PC-3 (cell line): ENCODE measurements around the gene NFIX. TPM values are rescaled to one million over a fixed set of nuclear protein-coding genes. Genes with fewer than 3 reads are reported as not detected.

Experiments used
- ATAC-seq: fragments of 200-7000 bp; cut with Tn5 transposase; 2 replicates; pipeline ENCODE4 v1.9.1; 2020; ENCODE audit warnings: mild to moderate bottlenecking, moderate library complexity
- BruUV-seq: library from RNA; stranded (reverse); fragments of 400-500 nt; replicated peaks from 2 replicates; lab custom pipeline; 2021; lab: Mats Ljungman, UMichigan
- CTCF ChIA-PET: fragments of 300-600 bp; sonication (Branson Sonifier 250); formaldehyde crosslinking; loops from one replicate; lab custom pipeline; 2022; ENCODE audit warnings: antibody characterized with exemption; lab: Charles Lee
- POLR2A ChIA-PET: fragments of 300-600 bp; sonication (Branson Sonifier 250); formaldehyde crosslinking; loops from one replicate; lab custom pipeline; 2022; ENCODE audit warnings: antibody characterized with exemption; ENCODE audit not compliant: unreplicated experiment; lab: Charles Lee
- DNase-seq: peaks from one replicate; pipeline ENCODE4 v3.0.0-alpha.2; 2015
- H2AFZ ChIP-seq: fragments of 300-600 bp; sonication (generic); 2 replicates; pipeline ENCODE4 v1.6.0; 2016; ENCODE audit warnings: antibody characterized with exemption, low read length
- H3F3A ChIP-seq: fragments of 300-600 bp; sonication (generic); one replicate; pipeline ENCODE4 v1.6.0; 2017; ENCODE audit warnings: antibody characterized with exemption, low read length, control low read depth, mild to moderate bottlenecking; ENCODE audit not compliant: unreplicated experiment
- H3K27ac ChIP-seq: fragments of 300-600 bp; sonication (generic); 2 replicates; pipeline ENCODE4 v1.5.1; 2016; ENCODE audit warnings: mild to moderate bottlenecking, low read length
- H3K27me3 ChIP-seq: fragments of 300-600 bp; sonication (generic); 2 replicates; pipeline ENCODE4 v1.6.1; 2016; ENCODE audit warnings: low read length, mixed read lengths
- H3K36me3 ChIP-seq: fragments of 300-600 bp; sonication (generic); 2 replicates; pipeline ENCODE4 v1.6.1; 2016; ENCODE audit warnings: low read depth, mixed run types, low read length, mixed read lengths
- H3K4me1 ChIP-seq: fragments of 300-600 bp; sonication (generic); 2 replicates; pipeline ENCODE4 v1.5.1; 2016; ENCODE audit warnings: low read length; ENCODE audit not compliant: insufficient read depth
- H3K4me2 ChIP-seq: fragments of 300-600 bp; sonication (generic); 2 replicates; pipeline ENCODE4 v1.6.0; 2016; ENCODE audit warnings: low read length
- H3K4me3 ChIP-seq: fragments of 300-600 bp; sonication (generic); 2 replicates; pipeline ENCODE4 v1.5.1; 2016; ENCODE audit warnings: mild to moderate bottlenecking, low read length, mixed read lengths
- H3K79me2 ChIP-seq: fragments of 300-600 bp; sonication (generic); 2 replicates; pipeline ENCODE4 v1.6.1; 2017; ENCODE audit warnings: low read length, mixed read lengths
- H3K9ac ChIP-seq: fragments of 300-600 bp; sonication (generic); 2 replicates; pipeline ENCODE4 v1.6.0; 2016; ENCODE audit warnings: mild to moderate bottlenecking, low read length
- H3K9me2 ChIP-seq: fragments of 300-600 bp; sonication (generic); replicated peaks from 2 replicates; pipeline ENCODE4 v1.6.1; 2016; ENCODE audit warnings: mixed run types, low read length, mixed read lengths
- H3K9me3 ChIP-seq: fragments of 300-600 bp; sonication (generic); 2 replicates; pipeline ENCODE4 v1.6.1; 2016; ENCODE audit warnings: low read length, mixed read lengths
- H4K20me1 ChIP-seq: fragments of 300-600 bp; sonication (generic); 2 replicates; pipeline ENCODE4 v1.6.1; 2016; ENCODE audit warnings: low read length, mixed read lengths
- CTCF ChIP-seq: fragments of 300-600 bp; sonication (generic); conservative IDR thresholded peaks from 2 replicates; pipeline ENCODE4 v1.5.1; 2017; ENCODE audit warnings: antibody characterized with exemption, low read depth, mild to moderate bottlenecking, low read length
- EZH2 ChIP-seq: fragments of 300-600 bp; sonication (generic); IDR thresholded peaks from one replicate; pipeline ENCODE4 v1.6.1; 2017; ENCODE audit warnings: antibody characterized with exemption, mild to moderate bottlenecking, low read length; ENCODE audit not compliant: unreplicated experiment
- EZH2phosphoT487 ChIP-seq: fragments of 300-600 bp; sonication (generic); IDR thresholded peaks from 2 replicates; pipeline ENCODE4 v1.6.1; 2018; ENCODE audit warnings: mild to moderate bottlenecking, antibody characterized with exemption, low read length, borderline replicate concordance
- intact Hi-C: fragments of 100-400 bp; cut with micrococcal nuclease; formaldehyde crosslinking; loops from 2 replicates; pipeline ENCODE4 v1.9.0; 2023
- total RNA-seq: library from RNA; depleted of rRNA; stranded (reverse); fragments of >200 nt; gene quantifications from 2 replicates; pipeline ENCODE4 v1.2.3, GENCODE V29; 2014; rRNA removed

The NFIX gene
- total RNA-seq, 1 experiment from 2014 or later, result 43.3 TPM

GRCh38 chr19:13146763-13147563 lies 151.7 kb downstream of the NFIX start:
- no peak for ATAC-seq
- Histone ChIP-seq H3K4me3 (no peak overlapping the region), H3K9me3 (no peaks in the 10 kb centered on the region), H2AFZ (no peak overlapping the region), H3K79me2 (peaks cover 29% of the 10 kb centered on the region), H3K9ac (no peak overlapping the region), H3K4me2 (no peak overlapping the region), H3K27me3 (no peaks in the 10 kb centered on the region), H3K4me1 (peaks cover 28% of the 10 kb centered on the region), H4K20me1 (no peaks in the 10 kb centered on the region), H3K27ac (no peak overlapping the region), H3K36me3 (peaks cover 12% of the 10 kb centered on the region; the same call in 1 of the 2 replicates), H3K9me2 (no peaks in the 10 kb centered on the region), H3F3A (peaks cover 8% of the 10 kb centered on the region)
- ChIA-PET CTCF (no interaction called here), POLR2A (interaction anchor here (0.9 kb wide), 1 partner anchor 101 kb away, joined by 5 read pairs; no protein-coding TSS in a partner anchor)
- intact Hi-C loops, result no loop called here
- no peak for DNase-seq
- TF ChIP-seq EZH2phosphoT487 (no peak), EZH2 (no peak), CTCF (no peak)
- BruUV-seq, result no TSS peak

Other genes starting within 250 kb of the NFIX start
- 0.07 TPM in 1 of 2 replicates, not detected in the other for gene BEST2, start 243.7 kb upstream of the NFIX start, total RNA-seq
- gene HOOK2, start 219.9 kb upstream of the NFIX start, total RNA-seq, result 95.2 and 95.7 TPM in 2 replicates
- 343 and 391 TPM in 2 replicates for gene JUNB, start 204.0 kb upstream of the NFIX start, total RNA-seq
- 729 and 746 TPM in 2 replicates for gene PRDX2, start 193.7 kb upstream of the NFIX start, total RNA-seq
- gene THSD8, start 193.4 kb upstream of the NFIX start, total RNA-seq, result not detected in 2 replicates
- gene RNASEH2A, start 188.9 kb upstream of the NFIX start, total RNA-seq, result 118 and 120 TPM in 2 replicates
- 0.81 and 3.7 TPM in 2 replicates for gene RTBDN, start 160.9 kb upstream of the NFIX start, total RNA-seq
- gene MAST1, start 157.0 kb upstream of the NFIX start, total RNA-seq, result 7.7 and 11.2 TPM in 2 replicates
- gene DNASE2, start 114.0 kb upstream of the NFIX start, total RNA-seq, result 47.1 and 48.0 TPM in 2 replicates
- gene KLF1, start 108.3 kb upstream of the NFIX start, total RNA-seq, result not detected in 2 replicates
- gene GCDH, start 104.3 kb upstream of the NFIX start, total RNA-seq, result 37.4 and 38.6 TPM in 2 replicates
- 0.40 and 0.95 TPM in 2 replicates for gene SYCE2, start 76.2 kb upstream of the NFIX start, total RNA-seq
- 194 and 339 TPM in 2 replicates for gene FARSA, start 61.8 kb upstream of the NFIX start, total RNA-seq
- gene CALR, start 56.9 kb upstream of the NFIX start, total RNA-seq, result 2,022 and 2,043 TPM in 2 replicates
- gene RAD23A, start 49.6 kb upstream of the NFIX start, total RNA-seq, result 389 and 418 TPM in 2 replicates
- 219 and 352 TPM in 2 replicates for gene GADD45GIP1, start 38.3 kb upstream of the NFIX start, total RNA-seq
- gene DAND5, start 25.9 kb upstream of the NFIX start, total RNA-seq, result 0.55 and 1.1 TPM in 2 replicates
- 3.3 and 12.0 TPM in 2 replicates for gene LYL1, start 107.4 kb downstream of the NFIX start, total RNA-seq
- gene TRMT1, start 121.3 kb downstream of the NFIX start, total RNA-seq, result 91.8 and 117 TPM in 2 replicates
- 266 and 337 TPM in 2 replicates for gene NACC1, start 122.8 kb downstream of the NFIX start, total RNA-seq
- gene STX10, start 154.9 kb downstream of the NFIX start, total RNA-seq, result 179 and 243 TPM in 2 replicates
- 155 and 191 TPM in 2 replicates for gene IER2, start 154.9 kb downstream of the NFIX start, total RNA-seq